Mucosa of descending colon (tissue), 3 donors: Measurements from ENCODE around the gene ADNP2. TPM values are rescaled to one million over a fixed set of nuclear protein-coding genes. Genes with fewer than 3 reads are reported as not detected.

ENCODE experiments used
- ATAC-seq: fragments of 200-7000 bp; cut with Tn5 transposase; one replicate; pipeline ENCODE4 v1.9.1; 2020; ENCODE audit warnings: mild to moderate bottlenecking, moderate library complexity
- DNase-seq, 3 donors: peaks; one replicate each; pipeline ENCODE4 v3.0.0-alpha.2; 2020
- H3K36me3 ChIP-seq: fragments of 200-600 bp; one replicate; pipeline ENCODE4 v1.8.0; 2021; ENCODE audit warnings: low read depth, mild to moderate bottlenecking
- H3K4me1 ChIP-seq: fragments of 200-600 bp; one replicate; pipeline ENCODE4 v1.8.0; 2021; ENCODE audit warnings: low read depth, mild to moderate bottlenecking
- H3K4me3 ChIP-seq: fragments of 200-600 bp; one replicate; pipeline ENCODE4 v1.8.0; 2021; ENCODE audit warnings: mild to moderate bottlenecking
- H3K9me3 ChIP-seq: fragments of 200-600 bp; one replicate; pipeline ENCODE4 v1.8.0; 2021; ENCODE audit warnings: mild to moderate bottlenecking
- intact Hi-C, 2 donors: fragments of 100-400 bp; cut with DNase I in 1 of 2; cut with micrococcal nuclease in 1 of 2; formaldehyde crosslinking; loops; one replicate each; pipeline versions ENCODE4 v1.11.0 to v1.11.1; 2022; cut with DNase I, micrococcal nuclease
- total RNA-seq, 3 donors: library from RNA; stranded (reverse); fragmentation: NEBNext Ultra II Directional in 2 of 3; extraction: Animal tissue kit (Norgen Biotek cat#: 25700) in 2 of 3; gene quantifications; one replicate each; pipeline versions ENCODE4 v1.2.1 to v1.2.4, GENCODE V29; 2021 to 2023
- TF ChIP-seq, protein P1 (sequence below): fragments of 200-600 bp; IDR thresholded peaks from one replicate; pipeline ENCODE4 v1.8.0; 2022; ENCODE audit warnings: antibody characterized with exemption, mild to moderate bottlenecking
- donor health status: DM: no; HTN: no; CAD: no; lungs with moderate emphysema.
- donor health status: DM: no; HTN: no; CAD: no.
- donor health status: DM: no; HTN: yes; CAD: no.

Gene ADNP2
- total RNA-seq, 3 donors from 2014 or later: 16.7 to 18.3 (median 17.7) TPM

DNA sequence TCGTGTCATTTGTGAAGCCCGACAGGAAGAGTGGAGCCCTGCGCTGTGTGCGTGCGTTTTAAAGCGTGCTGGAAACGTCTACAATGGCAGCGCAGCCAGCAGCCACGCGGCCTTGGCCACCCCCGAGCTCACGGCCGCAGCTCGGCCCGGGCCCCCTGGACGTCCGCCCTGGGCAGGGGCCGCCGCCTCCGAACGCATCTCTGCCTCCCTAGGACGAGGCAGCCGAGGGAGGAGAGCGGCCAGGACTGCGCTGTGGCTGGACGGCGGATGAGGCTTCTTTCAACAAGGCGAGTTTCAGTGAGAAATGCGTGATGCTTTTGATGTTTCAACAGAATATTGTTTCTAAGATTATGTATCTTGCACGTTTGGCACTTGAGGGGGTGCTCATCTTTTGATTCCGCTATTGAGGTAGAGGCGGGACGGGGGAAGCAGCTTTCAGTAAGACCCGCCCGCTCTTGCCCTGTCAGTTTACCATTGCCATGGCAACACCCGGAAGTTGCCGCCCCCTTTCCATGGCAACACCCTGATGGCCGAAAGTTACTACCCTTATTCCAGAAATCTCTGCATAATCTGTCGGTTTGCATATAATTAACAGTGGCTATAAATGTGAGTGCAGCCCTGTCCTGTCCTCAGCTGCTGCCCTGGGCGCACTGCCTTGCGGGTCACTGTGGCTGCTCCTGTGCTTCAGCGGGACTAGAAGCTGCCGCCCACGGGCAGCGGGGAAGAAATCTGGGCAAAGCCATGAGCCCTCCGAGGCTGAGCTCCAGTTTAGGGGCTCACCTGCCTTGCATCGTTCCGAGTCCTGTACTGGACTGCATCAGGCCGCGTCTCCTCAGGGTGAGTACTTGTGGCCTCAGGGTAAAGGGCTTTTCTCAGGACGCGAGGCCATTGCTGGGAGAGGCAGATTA is 38.6 kb downstream of the ADNP2 start:
- intact Hi-C loops: loop anchor here in 1 of 2 donors (5.0 kb wide), 1 partner anchor 160 kb away; the partner anchor contains the start of gene TXNL4A
- peak; percentile 88 for ATAC-seq
- H3K4me1 ChIP-seq: peaks cover 4% of the 10 kb centered on the region

GRCh38 chr18:80148326-80149199 is 39.5 kb downstream of the ADNP2 start:
- intact Hi-C loops: loop anchor here in 1 of 2 donors (5.0 kb wide), 1 partner anchor 161 kb away; the partner anchor contains the start of gene TXNL4A
- ATAC-seq: peak; percentile 16

More for the DNA sequence above, 38.6 kb downstream of the ADNP2 start:
- H3K4me3 ChIP-seq: no peak overlapping the region
- H3K36me3 ChIP-seq: no peaks in the 10 kb centered on the region
- TF ChIP-seq, protein P1, sequence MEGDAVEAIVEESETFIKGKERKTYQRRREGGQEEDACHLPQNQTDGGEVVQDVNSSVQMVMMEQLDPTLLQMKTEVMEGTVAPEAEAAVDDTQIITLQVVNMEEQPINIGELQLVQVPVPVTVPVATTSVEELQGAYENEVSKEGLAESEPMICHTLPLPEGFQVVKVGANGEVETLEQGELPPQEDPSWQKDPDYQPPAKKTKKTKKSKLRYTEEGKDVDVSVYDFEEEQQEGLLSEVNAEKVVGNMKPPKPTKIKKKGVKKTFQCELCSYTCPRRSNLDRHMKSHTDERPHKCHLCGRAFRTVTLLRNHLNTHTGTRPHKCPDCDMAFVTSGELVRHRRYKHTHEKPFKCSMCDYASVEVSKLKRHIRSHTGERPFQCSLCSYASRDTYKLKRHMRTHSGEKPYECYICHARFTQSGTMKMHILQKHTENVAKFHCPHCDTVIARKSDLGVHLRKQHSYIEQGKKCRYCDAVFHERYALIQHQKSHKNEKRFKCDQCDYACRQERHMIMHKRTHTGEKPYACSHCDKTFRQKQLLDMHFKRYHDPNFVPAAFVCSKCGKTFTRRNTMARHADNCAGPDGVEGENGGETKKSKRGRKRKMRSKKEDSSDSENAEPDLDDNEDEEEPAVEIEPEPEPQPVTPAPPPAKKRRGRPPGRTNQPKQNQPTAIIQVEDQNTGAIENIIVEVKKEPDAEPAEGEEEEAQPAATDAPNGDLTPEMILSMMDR: no peak
- peak; percentile 88 to 94 (median 91) for DNase-seq
- H3K9me3 ChIP-seq: no peaks in the 10 kb centered on the region

GRCh38 chr18:80149667-80150066 is 40.6 kb downstream of the ADNP2 start:
- Histone ChIP-seq H3K4me3 (no peak overlapping the region), H3K9me3 (no peaks in the 10 kb centered on the region), H3K36me3 (no peaks in the 10 kb centered on the region), H3K4me1 (peaks cover 4% of the 10 kb centered on the region)
- DNase-seq: no peak
- intact Hi-C loops: loop anchor here in 1 of 2 donors (5.0 kb wide), 1 partner anchor 162 kb away; the partner anchor contains the start of gene TXNL4A
- TF ChIP-seq, protein P1: no peak
- ATAC-seq: no peak

More at GRCh38 chr18:80148326-80149199, 39.5 kb downstream of the ADNP2 start:
- Histone ChIP-seq H3K4me1 (peaks cover 4% of the 10 kb centered on the region), H3K36me3 (no peaks in the 10 kb centered on the region), H3K4me3 (no peak overlapping the region), H3K9me3 (no peaks in the 10 kb centered on the region)
- TF ChIP-seq, protein P1: no peak
- DNase-seq: peak in 2 of 3 donors; percentile 16 to 43

- no peaks in the 10 kb centered on the region for H3K4me1 ChIP-seq
- H3K36me3 ChIP-seq: no peaks in the 10 kb centered on the region
- H3K4me3 ChIP-seq: no peak overlapping the region
- no peaks in the 10 kb centered on the region for H3K9me3 ChIP-seq
- intact Hi-C loops: no loop called here
- ATAC-seq: peak; percentile 51
- TF ChIP-seq, protein P1: no peak
- peak in 1 of 3 donors; percentile 22 for DNase-seq
These were observed 45.2 kb downstream of the ADNP2 start for GRCh38 chr18:80154293-80154692.

DNA sequence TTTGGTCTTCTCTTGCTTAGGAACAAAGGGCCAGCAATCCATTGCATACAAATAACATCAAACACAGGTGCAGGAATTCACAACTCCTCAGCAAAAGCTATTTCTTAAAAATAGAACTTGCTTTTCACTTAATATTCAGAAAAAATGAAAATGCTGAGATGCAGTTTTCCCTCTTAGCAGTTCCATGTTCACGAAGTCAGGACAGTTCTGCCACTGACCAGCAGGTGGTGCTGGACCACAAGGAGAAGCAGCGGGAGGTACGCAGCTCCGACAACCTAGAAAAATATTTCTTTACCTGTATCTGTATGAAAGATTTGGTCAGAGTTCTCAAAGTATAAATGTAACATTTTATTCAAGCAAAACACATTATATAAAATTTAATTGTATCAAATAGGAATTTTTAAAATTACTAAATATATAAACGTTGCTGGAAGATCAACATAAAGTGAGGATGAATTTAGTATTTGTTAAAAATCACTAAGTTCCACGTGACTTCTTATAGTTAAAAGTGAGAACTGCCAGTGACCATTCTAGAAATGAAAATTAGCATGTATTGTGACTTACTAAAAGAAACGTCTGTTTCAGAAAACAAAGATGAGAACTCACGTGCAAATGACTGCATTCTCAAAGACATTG is 48.8 kb downstream of the ADNP2 start:
- TF ChIP-seq, protein P1: peak; percentile 93
- DNase-seq: peak in 2 of 3 donors; percentile 82 to 91
- intact Hi-C loops: no loop called here
- Histone ChIP-seq H3K9me3 (no peaks in the 10 kb centered on the region), H3K4me3 (no peak overlapping the region), H3K36me3 (no peaks in the 10 kb centered on the region), H3K4me1 (no peaks in the 10 kb centered on the region)
- ATAC-seq: peak; percentile 85
